OCI-LY3 (cell line): ENCODE results near the gene MIGA2.

ENCODE experiments used
- EZH2phosphoT487 ChIP-seq: fragments of 200-600 bp; shearing (Covaris generic); IDR thresholded peaks from 2 replicates; pipeline ENCODE4 v1.6.1; 2018; ENCODE audit warnings: antibody characterized with exemption, mixed run types, low read depth
- TF ChIP-seq, protein P1 (sequence below): fragments of 200-600, 300-600 bp; sonication (generic); IDR thresholded peaks from 2 replicates; pipeline ENCODE4 v1.5.1; 2014; ENCODE audit warnings: antibody characterized with exemption, low read length, low read depth

DNA sequence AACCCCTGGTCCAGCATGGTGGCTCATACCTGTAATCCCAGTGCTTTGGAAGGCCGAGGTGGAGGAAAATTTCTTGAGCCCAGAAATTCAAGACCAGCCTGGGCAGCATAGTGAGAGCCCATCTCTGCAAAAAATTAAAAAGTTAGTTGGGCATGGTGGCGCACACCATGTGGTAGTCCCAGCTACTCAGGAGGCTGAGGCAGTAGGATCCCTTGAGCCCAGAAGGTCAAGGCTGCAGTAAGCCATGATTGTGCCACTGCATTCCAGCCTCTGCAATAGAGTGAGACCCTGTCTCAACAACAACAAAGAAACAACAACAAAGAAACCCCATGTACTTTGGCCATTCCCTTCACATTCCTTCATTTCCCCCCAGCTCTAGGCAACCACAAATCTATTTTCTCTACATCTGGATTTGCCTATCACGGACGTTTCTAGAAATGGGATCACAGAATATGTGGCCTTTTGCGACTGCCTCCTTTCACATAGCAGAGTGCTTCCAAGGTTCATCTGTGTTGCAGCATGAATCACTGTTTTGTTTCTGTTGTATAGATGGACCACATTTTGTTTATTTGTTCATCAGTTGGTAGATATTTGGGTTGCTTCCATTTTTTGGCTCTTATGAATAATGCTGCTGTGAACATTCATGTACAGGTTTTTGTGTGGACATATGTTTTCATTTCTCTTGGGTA is 17.9 kb downstream of the MIGA2 start:
- TF ChIP-seq, protein P1, sequence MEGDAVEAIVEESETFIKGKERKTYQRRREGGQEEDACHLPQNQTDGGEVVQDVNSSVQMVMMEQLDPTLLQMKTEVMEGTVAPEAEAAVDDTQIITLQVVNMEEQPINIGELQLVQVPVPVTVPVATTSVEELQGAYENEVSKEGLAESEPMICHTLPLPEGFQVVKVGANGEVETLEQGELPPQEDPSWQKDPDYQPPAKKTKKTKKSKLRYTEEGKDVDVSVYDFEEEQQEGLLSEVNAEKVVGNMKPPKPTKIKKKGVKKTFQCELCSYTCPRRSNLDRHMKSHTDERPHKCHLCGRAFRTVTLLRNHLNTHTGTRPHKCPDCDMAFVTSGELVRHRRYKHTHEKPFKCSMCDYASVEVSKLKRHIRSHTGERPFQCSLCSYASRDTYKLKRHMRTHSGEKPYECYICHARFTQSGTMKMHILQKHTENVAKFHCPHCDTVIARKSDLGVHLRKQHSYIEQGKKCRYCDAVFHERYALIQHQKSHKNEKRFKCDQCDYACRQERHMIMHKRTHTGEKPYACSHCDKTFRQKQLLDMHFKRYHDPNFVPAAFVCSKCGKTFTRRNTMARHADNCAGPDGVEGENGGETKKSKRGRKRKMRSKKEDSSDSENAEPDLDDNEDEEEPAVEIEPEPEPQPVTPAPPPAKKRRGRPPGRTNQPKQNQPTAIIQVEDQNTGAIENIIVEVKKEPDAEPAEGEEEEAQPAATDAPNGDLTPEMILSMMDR = no peak
- TF ChIP-seq EZH2phosphoT487 = no peak
